GM18508 (cell line): ENCODE data around the gene GYS1.
"Not testable (repeated sequence)": the region's sequence is repeated elsewhere in the genome, so short reads cannot be mapped to it uniquely, and the experiment has no call there.

Experiments
- ATAC-seq: cut with Tn5 transposase; IDR thresholded peaks from one replicate; pipeline ENCODE4 v1.9.1; 2021; ENCODE audit warnings: moderate number of reproducible peaks; ENCODE audit not compliant: insufficient read depth, unreplicated experiment

GYS1 gene

DNA sequence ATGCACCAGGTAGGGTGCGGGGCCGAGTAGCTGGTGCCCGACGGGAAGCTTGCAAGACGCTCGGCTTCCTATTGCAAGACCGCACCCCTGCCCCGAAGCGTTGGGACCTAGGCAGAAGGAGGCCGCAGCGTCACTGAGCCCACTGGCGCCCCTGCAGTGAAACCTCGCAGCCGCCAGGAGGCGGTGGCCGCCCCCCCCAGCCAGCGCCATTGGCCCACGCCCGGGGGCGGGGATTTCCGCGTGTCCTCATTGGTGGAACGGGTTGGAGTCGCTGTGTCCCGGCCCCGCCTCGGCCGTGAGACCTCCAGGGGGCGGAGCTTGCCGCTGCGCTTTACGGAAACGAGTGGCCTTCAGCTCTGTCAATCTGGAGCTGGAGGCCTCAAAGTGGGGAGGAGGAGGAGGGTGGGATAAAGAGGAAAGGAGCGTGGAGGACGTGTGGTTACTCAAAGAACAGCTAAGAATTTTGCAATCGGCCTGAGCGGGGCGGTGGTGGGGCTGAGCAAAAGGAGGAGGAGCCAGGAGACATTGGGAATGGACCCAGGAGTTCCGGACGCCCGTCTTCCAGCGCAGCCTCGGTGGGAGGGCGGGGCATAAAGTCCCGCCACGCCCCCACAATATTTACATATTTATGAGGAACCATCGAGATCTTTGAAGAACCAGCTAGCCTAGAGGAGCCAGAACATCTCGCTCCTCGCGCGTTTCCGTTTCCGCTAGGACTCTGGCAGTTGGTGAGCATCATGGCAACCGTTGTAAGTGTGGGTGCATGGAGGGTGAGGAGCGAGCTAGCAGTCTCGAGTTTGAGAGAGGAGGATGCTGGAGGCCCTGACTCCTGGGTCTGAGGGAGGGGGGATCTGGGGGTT is at the start of gene GYS1, which contains the start of gene RUVBL2:
TSS of gene GYS1 (minus strand) at position 135 of the 860 bp plus-strand sequence. CDS start 197 bp downstream, outside the sequence.
TSS of gene RUVBL2 (plus strand) at position 713 of the 860 bp plus-strand sequence. CDS start at position 738, 25 bp downstream.
- peak; percentile 59 for ATAC-seq

DNA sequence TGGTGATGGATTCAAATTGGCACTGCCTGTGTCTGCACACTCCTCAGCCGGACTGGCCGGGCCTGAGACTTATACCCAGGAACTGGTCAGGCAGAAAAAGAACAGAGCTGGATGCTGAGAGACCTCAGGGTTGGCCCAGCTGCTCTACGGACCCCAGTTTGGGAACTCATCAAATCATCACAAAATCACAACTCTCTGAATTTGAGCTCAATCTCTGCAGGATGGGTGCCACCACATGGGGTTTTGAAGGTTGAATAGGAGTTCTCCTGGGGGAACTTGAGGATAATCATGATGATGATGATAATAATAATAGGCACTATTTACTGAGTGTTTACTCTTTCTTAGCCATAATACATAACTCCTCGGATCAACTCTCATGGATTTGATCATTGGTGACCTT is 49.6 kb upstream of the GYS1 start:
- ATAC-seq: not testable (repeated sequence)

- ATAC-seq: no peak
Measured at GRCh38 chr19:49042177-49042576, 49.1 kb upstream of the GYS1 start.

DNA sequence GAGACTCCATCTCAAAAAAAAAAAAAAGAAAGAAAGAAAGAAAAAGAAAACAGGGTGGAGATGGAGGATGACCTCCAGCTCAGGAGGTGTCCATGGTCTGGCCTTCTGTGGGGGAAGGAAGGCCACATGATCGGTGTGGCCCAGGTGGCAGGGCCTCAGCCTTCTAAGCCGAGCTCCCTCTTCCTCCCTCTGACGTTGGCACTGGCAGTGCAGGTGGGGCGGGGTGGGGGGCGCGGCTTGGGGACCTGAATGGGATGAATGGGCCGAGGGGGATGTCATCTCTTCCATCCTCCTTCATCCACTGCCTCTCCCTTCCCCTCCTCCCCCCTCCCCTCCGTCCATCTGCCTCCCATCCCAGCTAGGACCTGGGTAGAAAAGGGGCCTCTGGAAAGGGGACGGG is 46.6 kb upstream of the GYS1 start:
- ATAC-seq: not testable (repeated sequence)

DNA sequence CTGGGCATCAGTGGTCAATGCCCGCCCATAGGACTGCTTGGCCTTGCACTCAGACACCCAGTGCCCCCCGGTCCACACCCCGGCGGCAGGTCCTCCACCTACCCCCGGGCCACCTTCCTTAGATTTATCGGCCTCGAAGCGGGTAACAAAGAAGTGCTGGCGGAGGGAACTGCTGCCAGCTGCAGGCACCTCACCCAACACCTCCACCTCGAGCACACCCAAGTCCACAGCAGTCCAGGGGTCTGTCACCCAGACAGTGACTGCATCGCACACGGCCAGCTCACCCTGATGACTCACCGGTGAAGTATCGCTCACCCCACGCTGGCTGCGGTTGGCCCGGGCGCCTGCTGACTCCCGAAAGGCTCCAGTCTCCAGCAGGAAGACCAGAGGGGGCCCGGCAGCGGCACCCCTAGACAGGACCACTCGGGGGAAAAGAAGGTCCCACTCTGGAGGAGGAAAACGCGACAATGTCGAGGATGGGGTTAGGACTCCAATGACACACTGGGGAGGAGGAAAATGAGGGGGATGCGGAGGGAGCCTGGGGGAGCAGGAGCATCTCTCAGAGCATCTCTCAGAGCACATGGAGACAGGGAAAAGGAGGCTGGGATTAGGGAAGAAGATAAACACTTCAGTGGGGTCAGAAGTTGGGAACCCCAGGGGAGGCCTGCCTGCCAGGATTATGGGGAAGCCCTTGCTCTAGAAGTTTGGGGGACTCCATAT is 45.6 kb upstream of the GYS1 start:
- ATAC-seq: not testable (repeated sequence)

DNA sequence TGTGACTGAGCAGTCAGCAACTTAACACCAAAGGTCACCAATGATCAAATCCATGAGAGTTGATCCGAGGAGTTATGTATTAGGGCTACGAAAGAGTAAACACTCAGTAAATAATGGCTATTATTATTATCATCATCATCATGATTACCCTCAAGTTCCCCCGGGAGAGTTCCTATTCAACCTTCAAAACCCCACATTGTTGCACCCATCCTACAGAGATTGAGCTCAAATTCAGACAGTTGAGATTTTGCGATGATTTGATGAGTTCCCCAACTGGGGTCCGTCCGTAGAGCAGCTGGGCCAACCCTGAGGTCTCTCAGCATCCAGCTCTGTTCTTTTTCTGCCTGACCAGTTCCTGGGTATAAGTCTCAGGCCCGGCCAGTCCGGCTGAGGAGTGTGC is 45.0 kb upstream of the GYS1 start:
- not testable (repeated sequence) for ATAC-seq

DNA sequence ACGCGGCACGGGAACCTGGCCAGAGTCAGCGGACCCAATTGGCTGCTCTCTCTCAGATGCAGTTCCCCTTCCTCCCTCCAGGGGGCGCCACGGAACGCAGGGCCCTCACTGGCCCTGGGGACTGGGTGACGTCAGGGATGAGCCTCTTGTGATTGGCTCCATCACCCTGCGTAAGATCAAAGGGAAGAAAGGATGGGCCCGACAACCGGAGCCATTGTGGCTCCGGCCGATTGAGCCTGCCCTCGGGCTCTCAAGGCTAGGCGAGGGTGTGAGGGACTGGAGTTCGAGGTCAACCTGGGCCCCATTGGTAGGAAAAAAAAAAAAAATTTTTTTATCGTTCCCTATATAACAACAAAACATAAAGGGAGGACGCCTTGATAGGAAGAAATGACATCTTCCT is 43.7 kb upstream of the GYS1 start, which contains the start of gene CGB1:
TSS of gene CGB1 (minus strand) at position 81 of the 400 bp plus-strand sequence. CDS start 184 bp downstream, outside the sequence.
- ATAC-seq: not testable (repeated sequence)

DNA sequence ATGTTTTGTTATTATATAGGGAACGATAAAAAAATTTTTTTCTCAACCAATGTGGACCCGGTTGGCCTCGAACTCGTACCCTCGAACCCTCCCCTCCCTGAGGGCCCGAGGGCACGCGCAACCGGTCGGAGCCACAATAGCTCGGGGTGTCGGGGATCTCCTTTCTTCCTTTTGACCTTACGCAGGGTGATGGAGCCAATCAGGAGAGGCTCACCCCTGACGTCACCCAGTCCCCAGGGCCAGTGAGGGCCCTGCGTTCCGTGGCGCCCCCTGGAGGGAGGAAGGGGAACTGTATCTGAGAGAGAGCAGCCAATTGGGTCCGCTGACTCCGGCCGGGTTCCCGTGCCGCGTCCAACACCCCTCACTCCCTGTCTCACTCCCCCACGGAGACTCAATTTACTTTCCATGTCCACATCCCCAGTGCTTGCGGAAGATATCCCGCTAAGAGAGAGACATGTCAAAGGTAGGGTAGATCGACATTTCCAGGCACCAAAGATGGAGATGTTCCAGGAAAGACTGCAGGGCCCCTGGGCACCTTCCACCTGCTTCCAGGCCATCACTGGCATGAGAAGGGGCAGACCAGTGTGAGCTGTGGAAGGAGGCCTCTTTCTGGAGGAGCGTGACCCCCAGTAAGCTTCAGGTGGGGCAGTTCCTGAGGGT is 38.7 kb upstream of the GYS1 start, which contains the start of gene CGB2:
TSS of gene CGB2 (plus strand) at position 249 of the 660 bp plus-strand sequence. CDS start at position 455, 206 bp downstream.
- ATAC-seq: not testable (repeated sequence)

GRCh38 chr19:49030323-49030722 is 37.2 kb upstream of the GYS1 start:
- not testable (repeated sequence) for ATAC-seq

DNA sequence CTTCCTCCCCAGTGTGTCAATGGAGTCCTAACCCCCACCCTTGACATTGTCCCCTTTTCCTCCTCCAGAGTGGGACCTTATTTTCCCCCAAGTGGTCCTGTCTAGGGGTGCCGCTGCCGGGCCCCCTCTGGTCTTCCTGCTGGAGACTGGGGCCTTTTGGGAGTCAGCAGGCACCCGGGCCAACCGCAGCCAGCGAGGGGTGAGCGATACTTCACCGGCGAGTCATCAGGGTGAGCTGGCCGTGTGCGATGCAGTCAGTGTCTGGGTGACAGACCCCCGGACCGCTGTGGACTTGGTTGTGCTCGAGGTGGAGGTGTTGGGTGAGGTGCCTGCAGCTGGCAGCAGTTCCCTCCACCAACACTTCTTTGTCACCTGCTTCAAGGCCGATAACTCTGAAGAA is 36.6 kb upstream of the GYS1 start:
- ATAC-seq: not testable (repeated sequence)

- not testable (repeated sequence) for ATAC-seq
Measured at GRCh38 chr19:49028686-49029085, 35.6 kb upstream of the GYS1 start.

GRCh38 chr19:49025599-49025998 is 32.5 kb upstream of the GYS1 start:
- ATAC-seq: not testable (repeated sequence)

DNA sequence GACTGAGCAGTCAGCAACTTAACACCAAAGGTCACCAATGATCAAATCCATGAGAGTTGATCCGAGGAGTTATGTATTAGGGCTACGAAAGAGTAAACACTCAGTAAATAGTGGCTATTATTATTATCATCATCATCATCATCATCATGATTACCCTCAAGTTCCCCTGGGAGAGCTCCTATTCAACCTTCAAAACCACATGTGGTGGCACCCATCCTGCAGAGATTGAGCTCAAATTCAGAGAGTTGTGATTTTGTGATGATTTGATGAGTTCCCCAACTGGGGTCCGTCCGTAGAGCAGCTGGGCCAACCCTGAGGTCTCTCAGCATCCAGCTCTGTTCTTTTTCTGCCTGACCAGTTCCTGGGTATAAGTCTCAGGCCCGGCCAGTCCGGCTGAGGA is 32.0 kb upstream of the GYS1 start:
- not testable (repeated sequence) for ATAC-seq

DNA sequence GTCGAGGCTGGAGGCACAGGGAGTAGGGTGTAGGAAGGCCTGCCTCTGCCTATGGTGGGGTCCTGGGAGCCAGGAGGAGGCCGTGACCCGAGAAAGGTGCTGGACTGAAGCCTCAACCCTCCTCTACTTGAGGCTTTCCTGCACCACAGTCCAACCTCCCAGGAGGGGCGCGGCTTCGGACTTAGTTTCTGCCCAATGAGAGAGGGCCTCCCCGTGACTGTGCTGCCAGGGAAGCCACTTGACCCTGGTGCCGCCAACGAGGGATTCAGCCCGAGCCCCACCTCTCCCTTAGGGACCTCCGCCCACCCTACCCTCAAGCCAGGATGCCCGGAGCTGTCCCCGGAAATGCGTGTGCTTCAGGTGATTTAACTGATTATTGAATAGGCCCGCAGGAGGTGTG is 31.1 kb upstream of the GYS1 start, which contains the start of gene CGB3:
TSS of gene CGB3 (minus strand) at position 101 of the 400 bp plus-strand sequence. CDS start 362 bp downstream, outside the sequence.
- ATAC-seq: not testable (repeated sequence)

DNA sequence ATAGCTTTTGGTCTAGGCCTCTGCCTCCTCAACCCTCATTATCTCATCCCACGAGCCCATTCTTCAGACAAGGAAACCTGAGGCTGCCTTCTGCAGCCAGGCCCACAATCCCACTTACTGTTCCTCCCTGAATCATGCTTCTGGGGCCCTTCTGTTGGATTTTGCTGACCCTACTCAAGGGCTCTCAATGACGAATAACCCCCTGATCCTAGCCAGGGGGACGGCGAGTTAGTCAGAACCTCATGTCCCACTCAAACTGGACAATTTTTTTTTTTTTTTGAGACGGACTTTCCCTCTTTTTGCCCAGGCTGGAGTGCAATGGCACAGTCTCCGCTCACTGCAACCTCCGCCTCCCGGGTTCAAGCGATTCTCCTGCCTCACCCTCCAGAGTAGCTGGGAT is 29.0 kb upstream of the GYS1 start:
- ATAC-seq: no peak

GRCh38 chr19:49020931-49021895 is 28.1 kb upstream of the GYS1 start:
- no peak for ATAC-seq

DNA sequence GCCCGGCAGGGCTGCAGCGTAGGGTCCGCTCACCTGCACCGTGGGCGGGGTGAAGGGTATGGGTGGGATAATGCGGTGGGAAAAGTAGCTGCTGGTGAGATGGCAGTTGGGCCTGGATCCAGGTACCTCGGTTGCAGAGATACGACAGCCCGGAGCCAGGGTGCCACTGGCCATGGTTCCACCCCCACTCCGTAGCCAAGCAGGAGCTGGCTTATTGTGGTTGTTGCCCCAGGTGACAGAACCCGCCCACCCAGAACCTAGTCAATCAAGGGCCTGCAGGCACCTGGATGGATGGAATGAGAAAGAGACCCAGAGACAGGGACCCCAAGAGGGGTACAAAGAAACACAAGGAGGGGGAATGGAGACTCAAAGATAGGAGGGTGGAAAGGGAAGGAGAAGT is 27.2 kb upstream of the GYS1 start:
- ATAC-seq: no peak

DNA sequence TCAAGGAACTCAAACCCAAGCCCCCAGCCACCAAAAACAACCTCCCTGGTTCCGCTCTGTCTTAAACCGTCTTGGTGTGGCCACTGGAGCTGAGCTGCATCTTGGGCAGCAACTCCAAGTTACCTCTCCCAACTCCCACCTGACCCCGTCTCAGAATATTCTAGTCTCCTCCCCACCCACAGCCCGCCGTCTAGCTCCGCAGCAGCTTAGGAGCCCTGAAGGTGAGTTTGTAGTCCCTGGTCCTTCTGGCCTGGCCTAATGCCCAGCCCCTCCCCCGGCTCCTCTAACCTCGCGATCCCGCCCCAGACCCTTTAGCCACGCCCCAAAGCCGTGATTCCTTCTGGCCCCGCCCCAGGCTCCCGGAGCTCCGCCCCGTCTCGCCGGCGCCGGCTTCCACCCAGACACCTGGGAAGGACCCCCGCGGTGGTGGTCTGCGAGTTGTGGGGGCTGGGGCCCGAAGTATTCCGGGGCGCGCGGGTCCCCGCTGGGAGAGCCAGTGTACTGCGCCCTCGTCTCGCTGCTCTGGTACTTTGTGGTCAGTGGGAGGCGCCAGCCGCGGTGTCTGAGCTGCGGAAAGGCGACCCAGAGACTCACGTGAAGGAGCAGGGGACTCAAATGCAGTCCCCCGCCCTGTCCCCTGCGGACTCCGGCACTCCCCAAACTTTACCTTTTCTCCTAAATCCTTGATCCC is 26.3 kb upstream of the GYS1 start:
- no peak for ATAC-seq
